HG03565 (cell line): ENCODE data around the gene GTSE1.

Experiments
- ATAC-seq: cut with Tn5 transposase; IDR thresholded peaks from one replicate; pipeline ENCODE4 v1.9.1; 2021; ENCODE audit warnings: mild to moderate bottlenecking, moderate library complexity; ENCODE audit not compliant: unreplicated experiment

The GTSE1 gene

GRCh38 chr22:46376111-46376510 is 79.4 kb downstream of the GTSE1 start:
- ATAC-seq, result no peak

DNA sequence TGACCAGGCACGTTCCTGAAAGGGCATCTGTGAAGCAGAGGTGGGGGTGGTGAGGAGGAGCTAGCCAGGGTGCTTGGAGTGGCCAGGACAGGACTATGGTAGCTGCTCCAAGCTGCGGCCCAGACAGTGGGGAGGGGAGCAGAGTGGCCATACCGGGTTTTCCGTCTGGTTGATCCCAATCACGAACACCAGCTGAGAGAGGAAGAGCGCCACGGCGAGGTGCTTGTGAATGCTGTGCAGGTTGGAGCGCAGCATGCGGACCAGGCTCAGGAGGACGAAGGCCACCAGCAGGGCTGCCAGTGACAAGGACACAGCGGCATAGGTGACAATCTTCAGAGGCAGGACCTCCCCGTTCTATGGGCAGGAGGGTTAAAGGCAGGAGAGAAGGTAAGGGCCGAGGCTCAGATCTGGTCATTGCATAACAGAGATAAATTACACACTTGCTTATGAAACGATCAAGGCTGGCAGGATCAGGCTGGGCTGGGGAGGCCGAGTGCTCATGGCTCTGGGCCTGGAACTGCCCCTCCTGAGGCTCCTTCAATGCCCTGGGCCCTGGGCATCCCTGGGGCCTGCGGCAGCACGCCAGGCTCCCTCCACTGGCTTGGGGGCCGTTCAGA is 80.3 kb downstream of the GTSE1 start:
- no peak for ATAC-seq

DNA sequence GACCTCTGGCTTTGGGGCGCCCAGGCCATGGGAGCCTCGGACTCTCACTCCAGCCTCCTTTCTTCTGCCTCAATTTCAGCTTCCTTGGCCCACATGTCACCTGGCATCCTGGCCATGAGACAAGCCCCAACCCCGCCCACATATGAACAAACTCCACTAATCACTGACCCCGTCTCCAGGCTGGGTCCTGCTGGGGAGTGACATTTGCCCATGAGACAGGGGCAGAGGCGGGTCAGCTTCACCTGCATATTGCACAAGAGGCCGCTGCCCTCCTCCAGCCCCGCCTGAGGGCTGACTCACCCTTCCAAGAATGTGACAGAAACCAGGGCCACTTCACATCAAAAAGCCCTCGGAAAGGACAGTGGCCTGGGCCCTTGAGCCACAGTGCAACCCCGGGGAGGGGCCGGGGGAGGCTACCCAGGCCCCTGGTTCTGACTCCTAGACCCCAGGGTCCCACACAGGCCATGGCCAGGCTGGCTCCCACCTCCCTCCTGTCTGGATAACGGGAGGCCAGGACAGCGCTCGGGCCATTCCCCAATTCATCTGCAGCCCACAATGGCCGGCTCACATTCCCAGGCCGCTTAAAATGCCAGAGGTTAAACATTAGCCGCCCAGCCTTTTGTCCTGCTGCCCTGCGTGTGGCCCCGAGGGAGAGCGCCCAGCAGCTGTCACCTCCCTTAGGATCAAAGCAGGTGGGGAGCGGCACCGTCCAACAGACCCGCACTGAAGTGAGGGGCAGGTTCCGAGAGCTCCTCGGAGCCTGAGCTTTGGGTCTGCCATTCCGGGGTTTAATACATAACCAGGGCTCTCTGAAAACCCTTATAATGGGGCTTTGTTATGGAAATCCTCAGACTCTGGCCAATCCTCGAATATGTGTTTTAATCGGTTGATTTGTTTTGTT is 81.1 kb downstream of the GTSE1 start:
- no peak for ATAC-seq

- ATAC-seq, result no peak
Observed at GRCh38 chr22:46378426-46379065, 81.9 kb downstream of the GTSE1 start.

DNA sequence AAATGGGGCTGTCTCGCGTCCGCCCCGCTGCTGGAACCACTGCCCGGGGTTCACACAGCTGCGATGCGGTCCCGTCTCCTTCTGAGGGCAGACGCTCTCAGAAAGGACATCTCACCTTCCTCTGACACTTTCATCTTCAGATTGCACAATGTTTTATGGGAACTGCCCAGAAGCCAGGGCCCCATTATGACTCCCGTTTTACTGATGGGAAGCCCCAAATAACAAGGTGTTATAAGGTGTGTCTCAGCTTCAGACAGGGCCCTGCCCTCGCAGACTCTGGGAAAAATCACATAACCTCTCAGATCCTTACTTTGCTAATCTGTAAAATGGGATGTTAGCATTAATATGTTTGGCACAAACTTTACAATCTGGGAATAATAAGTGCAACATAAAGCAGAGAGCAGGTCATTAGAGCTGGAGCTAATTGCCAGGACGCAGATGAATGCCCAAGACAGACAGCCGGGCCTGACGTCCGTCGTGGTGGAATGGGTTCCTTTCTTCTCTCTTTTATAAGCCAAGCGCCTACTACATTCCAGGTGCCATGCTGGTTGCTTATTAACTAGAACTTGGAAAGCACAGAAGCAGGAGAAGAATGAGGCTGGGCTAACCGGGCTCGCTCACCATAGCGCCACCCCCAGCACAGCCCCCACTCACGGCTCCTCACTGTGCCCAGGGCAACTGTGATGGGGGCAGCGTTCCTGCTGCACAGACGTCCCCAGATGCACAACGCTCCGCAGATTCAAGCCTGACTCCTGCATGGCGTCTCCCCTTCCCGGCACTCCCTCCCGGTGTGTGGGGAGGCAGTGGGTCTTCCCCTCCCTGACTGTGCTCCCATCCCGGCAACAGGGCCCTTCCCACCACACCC is 82.6 kb downstream of the GTSE1 start:
- ATAC-seq, result no peak

- ATAC-seq, result no peak
Observed at GRCh38 chr22:46380069-46380468, 83.4 kb downstream of the GTSE1 start.
